Renal cortex interstitium (tissue), 15 donors: ENCODE results near the gene SEPTIN5. TPM values are rescaled to one million over a fixed set of nuclear protein-coding genes. Genes with fewer than 3 reads are reported as not detected.

Experiments used
- DNase-seq, 11 donors: peaks; one replicate each; pipeline ENCODE4 v3.0.0-alpha.2; 2013; ENCODE audit warnings: low read depth in 9 of 11, low spot score in 4 of 11; ENCODE audit errors: extremely low read depth in 1 of 11
- long read RNA-seq, 16 experiments: transcript quantifications; one replicate each; lab custom pipeline, GENCODE V29; 2026
- polyA plus RNA-seq, 3 donors: library from polyadenylated mRNA; unstranded; fragments of 120-200 nt; gene quantifications; one replicate each; pipeline ENCODE4 v1.2.1, GENCODE V29; 2013; ENCODE audit not compliant: insufficient read length in 3 of 3

Gene SEPTIN5
- 10 to 100 TPM; 37.4 to 38.4 (median 37.7) TPM for polyA plus RNA-seq
- long read RNA-seq, donor 1, partial matches to known transcripts = 0 of 4 reads
- long read RNA-seq, donor 1, other reads (novel, unspliced or antisense) = 0 of 4 reads
- long read RNA-seq, donor 2, partial matches to known transcripts = 7 of 8 reads
- long read RNA-seq, donor 2, other reads (novel, unspliced or antisense) = 0 of 8 reads
- long read RNA-seq, donor 3, partial matches to known transcripts = 0 of 4 reads
- long read RNA-seq, donor 3, other reads (novel, unspliced or antisense) = 0 of 4 reads
- long read RNA-seq, donor 4, partial matches to known transcripts = 0 of 1 reads
- long read RNA-seq, donor 4, other reads (novel, unspliced or antisense) = 0 of 1 reads
- long read RNA-seq, donor 5, partial matches to known transcripts = 0 of 10 reads
- long read RNA-seq, donor 5, other reads (novel, unspliced or antisense) = 5 of 10 reads
- long read RNA-seq, donor 6, partial matches to known transcripts = 0 of 2 reads
- long read RNA-seq, donor 6, other reads (novel, unspliced or antisense) = 0 of 2 reads
- long read RNA-seq, donor 7, partial matches to known transcripts = 0 of 2 reads
- long read RNA-seq, donor 7, other reads (novel, unspliced or antisense) = 0 of 2 reads
- long read RNA-seq, donor 8, partial matches to known transcripts = 0 of 6 reads
- long read RNA-seq, donor 8, other reads (novel, unspliced or antisense) = 5 of 6 reads
- long read RNA-seq, donor 9, partial matches to known transcripts = 0 of 3 reads
- long read RNA-seq, donor 9, other reads (novel, unspliced or antisense) = 0 of 3 reads
- long read RNA-seq, donor 10, transcript SEPT5-201 (11 exons, 1,588 nt) = major isoform, 5 of 5 reads
- long read RNA-seq, donor 10, partial matches to known transcripts = 0 of 5 reads
- long read RNA-seq, donor 10, other reads (novel, unspliced or antisense) = 0 of 5 reads
- long read RNA-seq, donor 11, partial matches to known transcripts = 0 of 8 reads
- long read RNA-seq, donor 11, other reads (novel, unspliced or antisense) = 7 of 8 reads
- long read RNA-seq, donor 12, partial matches to known transcripts = 0 of 1 reads
- long read RNA-seq, donor 12, other reads (novel, unspliced or antisense) = 0 of 1 reads
- long read RNA-seq, donor 13, transcript SEPT5-201 (11 exons, 1,588 nt) = major isoform, 5 of 12 reads
- long read RNA-seq, donor 13, partial matches to known transcripts = 0 of 12 reads
- long read RNA-seq, donor 13, other reads (novel, unspliced or antisense) = 6 of 12 reads
- long read RNA-seq, donor 14, partial matches to known transcripts = 5 of 6 reads
- long read RNA-seq, donor 14, other reads (novel, unspliced or antisense) = 0 of 6 reads
- long read RNA-seq, donor 15, partial matches to known transcripts = 0 of 2 reads
- long read RNA-seq, donor 15, other reads (novel, unspliced or antisense) = 0 of 2 reads
- long read RNA-seq, donor 16, partial matches to known transcripts = 16 of 20 reads
- long read RNA-seq, donor 16, other reads (novel, unspliced or antisense) = 0 of 20 reads

GRCh38 chr22:19714312-19715187, at the start of gene SEPTIN5:
TSS of gene SEPTIN5 (plus strand) at chr22:19714503. CDS start at chr22:19714589, 86 bp downstream.
- no peak for DNase-seq

GRCh38 chr22:19664951-19665783, 49.1 kb upstream of the SEPTIN5 start:
- DNase-seq = no peak

DNA sequence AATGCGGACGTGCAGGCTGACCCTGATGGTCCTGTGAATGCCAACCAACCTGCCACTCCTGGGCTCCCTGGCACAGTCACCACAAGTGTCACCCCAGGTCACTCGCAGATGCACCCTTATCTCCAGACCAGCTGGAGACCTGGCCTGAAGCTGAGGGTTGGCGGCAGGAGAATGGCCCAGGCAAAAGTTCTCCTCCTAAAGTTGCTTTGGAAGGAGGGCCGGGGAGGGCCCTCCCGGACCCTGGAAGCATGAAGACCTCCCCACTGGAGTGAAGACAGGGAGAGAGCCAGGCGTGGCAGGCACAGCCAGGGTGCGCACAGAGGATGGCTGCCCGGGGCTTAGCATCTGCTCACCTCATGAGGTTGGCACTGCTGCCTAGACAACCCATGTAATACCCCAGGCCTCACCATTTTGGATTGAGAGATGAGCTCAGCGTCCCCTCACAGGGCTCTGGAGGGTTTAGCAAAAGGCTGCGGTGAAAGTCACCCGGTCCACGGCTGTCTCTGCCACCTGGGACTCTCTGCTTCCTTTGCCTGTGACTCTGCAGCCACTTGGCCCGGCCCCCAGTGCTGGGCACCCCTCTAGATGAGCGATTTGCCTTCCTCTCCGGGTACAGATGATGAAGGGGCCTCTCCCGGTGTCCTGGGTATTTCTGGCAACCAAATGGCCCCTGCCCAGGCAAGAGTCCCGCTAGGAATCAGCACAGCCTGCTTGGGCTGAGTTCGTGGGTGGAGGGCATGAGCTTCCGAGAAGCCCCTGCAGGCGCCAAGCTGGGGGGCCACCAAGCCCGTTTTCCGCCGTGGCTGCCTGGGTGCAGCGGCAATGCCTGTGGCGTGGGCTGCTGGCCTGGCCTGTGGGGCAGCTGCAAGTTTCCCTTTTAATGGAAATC, 48.3 kb upstream of the SEPTIN5 start:
- DNase-seq = no peak

DNA sequence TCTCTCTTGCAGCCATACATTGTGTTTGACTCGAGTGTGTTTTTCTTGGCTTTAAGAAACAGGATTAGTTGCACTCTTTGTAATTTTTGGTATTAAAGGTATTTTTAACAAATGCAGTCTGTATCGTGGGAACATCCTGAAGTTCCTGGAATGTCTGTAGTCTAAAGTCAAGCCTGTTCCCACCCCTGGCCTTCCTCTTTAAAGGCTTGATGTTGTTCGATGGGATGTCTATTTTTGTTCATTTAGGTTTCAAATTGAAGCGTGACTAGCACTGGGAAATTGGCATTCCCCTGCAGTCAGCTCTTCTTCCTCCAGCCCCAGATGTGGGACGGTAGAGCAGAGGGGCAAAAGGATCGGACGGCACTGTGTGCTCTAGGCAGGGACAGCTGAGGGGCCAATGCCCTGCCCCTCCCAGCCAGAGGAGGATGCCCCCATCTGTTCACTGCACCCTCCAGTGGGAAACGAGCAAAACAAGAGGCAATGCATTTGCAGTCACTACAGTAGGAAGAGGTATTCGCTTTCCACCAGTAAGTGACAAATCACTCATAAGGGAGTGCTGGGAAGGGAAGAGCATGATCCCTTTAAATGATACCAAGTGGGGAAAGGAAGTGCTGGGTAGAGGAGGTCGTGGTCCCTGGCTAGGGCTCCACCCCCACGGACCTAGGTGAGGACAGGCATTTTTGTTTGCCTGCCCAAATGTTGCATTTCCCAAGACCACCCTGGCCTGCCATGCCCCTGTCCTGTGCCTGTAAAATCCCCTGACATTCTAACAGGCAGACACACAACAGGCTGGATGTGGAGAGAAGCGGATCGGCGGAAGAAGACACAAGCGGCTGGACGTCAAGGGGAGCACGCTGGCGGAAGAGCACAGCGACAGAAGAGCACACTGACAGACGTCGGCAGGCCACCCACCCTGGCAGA, 47.4 kb upstream of the SEPTIN5 start:
- no peak for DNase-seq

GRCh38 chr22:19667872-19668740, 46.2 kb upstream of the SEPTIN5 start:
- no peak for DNase-seq

- DNase-seq = no peak
Observed at GRCh38 chr22:19668748-19669147, 45.6 kb upstream of the SEPTIN5 start.

DNA sequence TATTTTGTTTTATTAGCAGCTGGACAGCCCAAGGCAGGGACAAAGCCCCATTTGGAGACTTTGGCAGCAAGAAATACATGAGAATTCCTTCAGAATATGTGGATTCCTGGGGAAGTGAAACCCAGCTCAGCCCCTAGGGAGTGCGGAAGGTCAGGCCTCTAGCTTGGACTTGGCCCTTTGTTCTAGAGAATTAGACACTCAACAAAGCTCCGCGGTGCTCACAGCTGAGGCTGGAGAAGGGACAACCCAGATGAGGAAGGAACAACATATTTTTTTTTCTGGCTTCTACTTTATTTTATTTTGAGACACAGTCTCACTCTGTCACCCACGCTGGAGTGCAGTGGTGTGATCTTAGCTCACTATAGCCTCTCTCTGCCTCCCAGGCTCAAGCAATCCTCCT, 44.7 kb upstream of the SEPTIN5 start:
- no peak for DNase-seq

DNA sequence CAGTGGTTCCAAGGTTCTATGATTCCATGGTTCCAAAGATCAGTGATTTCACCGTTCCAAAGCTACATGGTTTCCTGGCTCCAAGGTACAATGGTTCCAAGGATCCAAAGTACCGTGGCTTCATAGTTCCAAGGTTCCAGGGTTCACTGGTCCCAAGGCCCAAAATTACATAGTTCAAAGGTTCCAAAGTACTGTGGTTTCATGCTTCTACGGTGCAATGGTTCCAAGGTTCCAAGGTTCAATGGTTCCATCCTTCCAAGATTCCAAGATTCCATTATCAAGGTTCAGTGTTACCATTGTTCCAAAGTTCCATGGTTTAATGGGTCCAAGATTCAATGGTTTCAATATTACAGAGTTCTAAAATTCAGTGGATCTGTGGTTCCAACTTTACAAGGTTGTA, 43.0 kb upstream of the SEPTIN5 start:
- DNase-seq = no peak

DNA sequence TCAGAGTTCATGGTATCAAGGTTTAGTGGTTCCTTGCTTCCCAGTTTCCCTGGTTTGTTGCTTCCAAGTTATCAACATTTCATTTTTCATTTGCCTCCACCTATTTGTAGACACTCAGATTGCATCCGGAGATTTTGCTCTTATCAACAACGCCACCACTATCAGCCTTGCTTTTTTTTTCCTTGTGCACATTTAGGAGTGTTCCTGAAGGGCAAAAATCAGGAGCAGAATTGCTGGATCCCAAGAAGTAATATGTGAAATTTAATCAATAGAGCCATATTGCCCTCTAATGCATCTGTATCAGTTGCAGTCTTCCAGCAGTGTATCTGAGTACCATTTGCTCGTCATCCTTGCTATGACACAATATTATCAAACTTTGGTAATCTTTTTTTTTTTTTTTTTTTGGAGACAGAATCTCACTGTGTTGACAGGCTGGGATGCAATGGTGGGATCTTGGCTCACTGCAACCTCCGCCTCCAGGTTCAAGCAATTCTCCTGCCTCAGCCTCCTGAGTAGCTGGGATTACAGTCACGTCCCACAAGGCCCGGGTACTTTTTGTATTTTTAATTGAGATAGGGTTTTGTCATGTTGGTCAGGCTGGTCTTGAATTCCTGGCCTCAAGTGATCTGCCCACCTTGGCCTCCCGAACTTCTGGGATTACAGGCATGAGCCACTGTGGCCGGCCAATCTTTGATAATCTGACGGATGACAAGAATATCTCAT, 42.1 kb upstream of the SEPTIN5 start:
- DNase-seq = no peak

DNA sequence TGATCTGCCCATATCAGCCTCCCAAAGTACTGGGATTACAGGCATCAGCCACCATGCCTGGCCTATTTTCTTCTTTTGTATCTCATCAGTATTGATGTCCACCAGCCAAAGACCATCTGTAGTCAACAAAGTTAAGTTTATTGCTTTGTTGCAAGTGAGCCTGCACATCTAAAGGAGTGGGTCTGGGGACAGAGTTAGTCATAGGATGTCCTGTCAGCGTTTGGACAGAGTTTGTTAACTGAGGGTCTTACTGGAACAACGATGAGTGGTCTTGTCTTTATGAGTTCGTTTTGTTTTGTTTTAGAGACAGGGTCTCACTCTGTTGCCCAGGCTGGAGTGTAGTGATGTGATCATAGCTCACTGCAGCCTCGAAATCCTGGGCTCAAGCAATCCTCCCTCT, 40.6 kb upstream of the SEPTIN5 start:
- no peak for DNase-seq

GRCh38 chr22:19674129-19674928, 40.0 kb upstream of the SEPTIN5 start:
- no peak for DNase-seq

- DNase-seq = no peak
Observed at GRCh38 chr22:19674929-19675253, 39.4 kb upstream of the SEPTIN5 start.

DNA sequence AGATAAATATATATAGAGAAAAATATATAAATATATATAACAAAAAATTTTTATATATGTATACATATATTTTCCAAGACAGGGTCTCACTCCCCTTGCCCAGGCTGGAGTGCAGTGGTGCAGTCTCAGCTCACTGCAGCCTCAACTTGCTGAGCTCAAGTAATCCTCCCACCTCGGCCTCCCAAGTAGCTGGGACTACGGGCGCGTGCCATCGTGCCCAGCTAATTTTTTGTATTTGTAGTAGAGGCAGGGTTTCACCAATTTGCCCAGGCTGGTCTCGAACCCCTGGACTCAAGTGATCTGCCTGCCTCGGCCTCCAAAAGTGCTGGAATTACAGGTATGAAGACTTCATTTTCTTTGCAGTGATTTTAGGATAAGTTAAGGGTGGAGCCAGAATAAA, 38.9 kb upstream of the SEPTIN5 start:
- no peak for DNase-seq
